Activated CD4-positive, CD25-positive, alpha-beta regulatory T cell treated with anti-CD3 and anti-CD28 coated beads, Interleukin-2, amount 50 U/mL, for 16 hours (primary cell): ENCODE measurements around the gene PKD2L1.
"Not testable (repeated sequence)": the region's sequence is repeated elsewhere in the genome, so short reads cannot be mapped to it uniquely, and the experiment has no call there.

ENCODE experiments used
- DNase-seq: peaks from one replicate; pipeline ENCODE4 v3.0.0-alpha.2; 2020; ENCODE audit warnings: low read depth, low spot score

PKD2L1 gene

GRCh38 chr10:100330079-100330478 lies at the start of gene PKD2L1:
Gene PKD2L1 (minus strand): TSS chr10:100330228. CDS start chr10:100330103, 125 bp downstream.
- DNase-seq = no peak

GRCh38 chr10:100377830-100378229 lies 47.8 kb upstream of the PKD2L1 start:
- DNase-seq = no peak

- DNase-seq = not testable (repeated sequence)
Measured at GRCh38 chr10:100376656-100377055, 46.6 kb upstream of the PKD2L1 start.

GRCh38 chr10:100374677-100375353 lies 44.8 kb upstream of the PKD2L1 start:
- DNase-seq = not testable (repeated sequence)

- no peak for DNase-seq
Measured at GRCh38 chr10:100374200-100374655, 44.2 kb upstream of the PKD2L1 start.

- DNase-seq = peak; percentile 59
Measured at GRCh38 chr10:100373298-100374199, 43.5 kb upstream of the PKD2L1 start.

- DNase-seq = no peak
Measured at GRCh38 chr10:100372415-100373297, 42.6 kb upstream of the PKD2L1 start.

GRCh38 chr10:100371482-100372027 lies 41.5 kb upstream of the PKD2L1 start:
- DNase-seq = no peak

- DNase-seq = no peak
Measured at GRCh38 chr10:100370714-100371481, 40.9 kb upstream of the PKD2L1 start.

GRCh38 chr10:100368721-100369120 lies 38.7 kb upstream of the PKD2L1 start:
- no peak for DNase-seq

GRCh38 chr10:100364735-100365391 lies 34.8 kb upstream of the PKD2L1 start:
- no peak for DNase-seq

GRCh38 chr10:100364175-100364574 lies 34.1 kb upstream of the PKD2L1 start:
- no peak for DNase-seq

- no peak for DNase-seq
Measured at GRCh38 chr10:100362570-100363496, 32.8 kb upstream of the PKD2L1 start.

GRCh38 chr10:100360234-100360633 lies 30.2 kb upstream of the PKD2L1 start:
- DNase-seq = no peak

GRCh38 chr10:100359529-100360150 lies 29.6 kb upstream of the PKD2L1 start:
- no peak for DNase-seq

GRCh38 chr10:100359030-100359432 lies 29.0 kb upstream of the PKD2L1 start:
- DNase-seq = no peak

- no peak for DNase-seq
Measured at GRCh38 chr10:100357059-100357858, 27.2 kb upstream of the PKD2L1 start.
